CD14-positive monocyte (primary cell): ENCODE measurements around the gene KRT38. TPM values are rescaled to one million over a fixed set of nuclear protein-coding genes. Genes with fewer than 3 reads are reported as not detected.

Experiments
- DNase-seq, 3 donors: peaks; one replicate each; pipeline ENCODE4 v3.0.0-alpha.2; 2011 to 2022
- H2AFZ ChIP-seq: 2 replicates; pipeline ENCODE4 v1.6.0; 2012; ENCODE audit warnings: mild to moderate bottlenecking, low read depth, low read length, inconsistent platforms; ENCODE audit not compliant: insufficient read depth, poor library complexity, severe bottlenecking
- H3K27ac ChIP-seq, 2 donors: 1 replicate in 1 of 2; 2 replicates in 1 of 2; pipeline ENCODE4 v1.5.1; 2012 to 2013; ENCODE audit warnings: low read length in 2 of 2, control low read depth in 1 of 2, inconsistent platforms in 1 of 2, low read depth in 1 of 2, mild to moderate bottlenecking in 1 of 2
- H3K27me3 ChIP-seq, 2 donors: one replicate each; pipeline versions ENCODE4 v1.6.0 to v1.6.1; 2011 to 2013; ENCODE audit warnings: low read length in 2 of 2; ENCODE audit not compliant: control insufficient read depth in 2 of 2, insufficient read depth in 2 of 2
- H3K36me3 ChIP-seq, 2 donors: replicated peaks in 1 of 2; 1 replicate in 1 of 2; 2 replicates in 1 of 2; pipeline versions ENCODE4 v1.5.1 to v1.6.1; 2012 to 2013; ENCODE audit warnings: low read length in 2 of 2, control low read depth in 1 of 2, inconsistent platforms in 1 of 2, mild to moderate bottlenecking in 1 of 2; ENCODE audit not compliant: insufficient read depth in 2 of 2, control insufficient read depth in 1 of 2
- H3K4me1 ChIP-seq, 2 donors: 1 replicate in 1 of 2; 2 replicates in 1 of 2; pipeline versions ENCODE4 v1.5.1 to v1.6.1; 2012 to 2013; ENCODE audit warnings: low read length in 2 of 2, control low read depth in 1 of 2, inconsistent platforms in 1 of 2, mild to moderate bottlenecking in 1 of 2, moderate library complexity in 1 of 2; ENCODE audit not compliant: insufficient read depth in 2 of 2, control insufficient read depth in 1 of 2
- H3K4me2 ChIP-seq: replicated peaks from 2 replicates; pipeline ENCODE3; 2012; ENCODE audit warnings: low read length, moderate library complexity, mild to moderate bottlenecking; ENCODE audit not compliant: poor library complexity, severe bottlenecking; ENCODE audit errors: extremely low read depth
- H3K4me3 ChIP-seq, 3 experiments: fragments of 200-600 bp in 1 of 3; sonication (generic) in 1 of 3; replicated peaks in 1 of 3; 1 replicate in 2 of 3; 2 replicates in 1 of 3; pipeline ENCODE4 v1.5.1; 2011 to 2013; ENCODE audit warnings: low read length in 3 of 3, mild to moderate bottlenecking in 3 of 3, control low read depth in 2 of 3, low read depth in 2 of 3, inconsistent platforms in 1 of 3, moderate library complexity in 1 of 3
- H3K79me2 ChIP-seq: 2 replicates; pipeline ENCODE4 v1.6.0; 2012; ENCODE audit warnings: mild to moderate bottlenecking, control low read depth, inconsistent platforms, low read length, moderate library complexity; ENCODE audit not compliant: insufficient read depth
- H3K9ac ChIP-seq: 2 replicates; pipeline ENCODE4 v1.6.0; 2017; ENCODE audit warnings: low read length, mild to moderate bottlenecking; ENCODE audit not compliant: insufficient read depth, poor library complexity, severe bottlenecking
- H3K9me3 ChIP-seq, 2 donors: replicated peaks in 1 of 2; 1 replicate in 1 of 2; 2 replicates in 1 of 2; pipeline versions ENCODE4 v1.5.1 to v1.6.1; 2012 to 2013; ENCODE audit warnings: low read length in 2 of 2, control low read depth in 1 of 2; ENCODE audit not compliant: control insufficient read depth in 1 of 2, insufficient read depth in 1 of 2
- H4K20me1 ChIP-seq: 2 replicates; pipeline ENCODE4 v1.6.0; 2012; ENCODE audit warnings: mild to moderate bottlenecking, low read length, control low read depth, moderate library complexity; ENCODE audit not compliant: insufficient read depth
- H3K27ac Mint-ChIP-seq, 7 donors: one replicate each; pipeline ENCODE4 v1.8.0; 2020; ENCODE audit warnings: mild to moderate bottlenecking in 7 of 7, mixed read lengths in 7 of 7, moderate library complexity in 6 of 7, inconsistent platforms in 2 of 7
- H3K27me3 Mint-ChIP-seq, 3 donors: one replicate each; pipeline ENCODE4 v1.8.0; 2021 to 2022; ENCODE audit warnings: low read depth in 3 of 3, mild to moderate bottlenecking in 3 of 3, mixed read lengths in 3 of 3, moderate library complexity in 3 of 3, inconsistent platforms in 1 of 3
- H3K36me3 Mint-ChIP-seq, 2 donors: one replicate each; pipeline ENCODE4 v1.8.0; 2020; ENCODE audit warnings: mixed read lengths in 2 of 2, inconsistent platforms in 1 of 2, mild to moderate bottlenecking in 1 of 2
- H3K4me1 Mint-ChIP-seq: one replicate; pipeline ENCODE4 v1.8.0; 2020; ENCODE audit warnings: mild to moderate bottlenecking, mixed read lengths
- H3K4me3 Mint-ChIP-seq, 2 donors: one replicate each; pipeline ENCODE4 v1.8.0; 2020; ENCODE audit warnings: mild to moderate bottlenecking in 2 of 2, mixed read lengths in 2 of 2, moderate library complexity in 1 of 2
- H3K9me3 Mint-ChIP-seq, 7 donors: one replicate each; pipeline ENCODE4 v1.8.0; 2020 to 2022; ENCODE audit warnings: mixed read lengths in 7 of 7, mild to moderate bottlenecking in 6 of 7, moderate library complexity in 6 of 7, inconsistent platforms in 2 of 7
- CTCF ChIP-seq: fragments of 200-600 bp; IDR thresholded peaks from one replicate; pipeline ENCODE4 v1.8.0; 2022; ENCODE audit warnings: antibody characterized with exemption, mild to moderate bottlenecking
- WGBS: methylation state at CpG from one replicate; pipeline ENCODE4 v1.1.5; 2013; ENCODE audit warnings: missing lambda C conversion rate; ENCODE audit not compliant: insufficient coverage; 5-methylcytosine and 5-hydroxymethylcytosine counted together
- intact Hi-C, 2 donors: fragments of 100-400 bp; cut with micrococcal nuclease; formaldehyde crosslinking; loops; one replicate each; pipeline versions ENCODE4 v1.15.0 to v1.15.1; 2023
- polyA plus RNA-seq, 3 donors: library from polyadenylated mRNA; depleted of rRNA in 1 of 3; unstranded in 2 of 3; stranded (reverse) in 1 of 3; fragments of 300-500 nt in 2 of 3; fragments of >200 nt in 1 of 3; fragmentation: Illumina TruSeq in 2 of 3; gene quantifications; 1 replicate in 2 of 3; 2 replicates in 1 of 3; pipeline ENCODE4 v1.2.3, GENCODE V29; 2012 to 2021

Gene KRT38
- polyA plus RNA-seq, 3 donors: not detected

- Histone ChIP-seq H3K4me3 (no peak overlapping the region), H3K9ac (no peak overlapping the region), H3K79me2 (no peaks in the 10 kb centered on the region), H3K4me1 (no peaks in the 10 kb centered on the region), H3K27ac (no peak overlapping the region), H2AFZ (no peak overlapping the region), H3K4me2 (no peak overlapping the region), H3K27me3 (no peaks in the 10 kb centered on the region), H3K36me3 (no peaks in the 10 kb centered on the region), H3K9me3 (no peaks in the 10 kb centered on the region), H4K20me1 (no peaks in the 10 kb centered on the region)
- no peak for DNase-seq
- peak overlapping the region in 2 of 7 donors; percentile 27 to 79 for H3K27ac Mint-ChIP-seq
- no peaks in the 10 kb centered on the region for H3K36me3 Mint-ChIP-seq
- WGBS: 84% methylated on average over 15 of the region's 15 CpGs
- H3K27me3 Mint-ChIP-seq: peaks cover 3 to 11% (median 3%) of the 10 kb centered on the region in 3 donors
- peaks cover 0 to 1% (median 0%) of the 10 kb centered on the region in 7 donors for H3K9me3 Mint-ChIP-seq
- intact Hi-C loops: no loop called here
- no peak overlapping the region for H3K4me3 Mint-ChIP-seq
- H3K4me1 Mint-ChIP-seq: no peaks in the 10 kb centered on the region
- no peak for TF ChIP-seq CTCF
Measured at GRCh38 chr17:41462705-41463104, 21.9 kb upstream of the KRT38 start.

DNA sequence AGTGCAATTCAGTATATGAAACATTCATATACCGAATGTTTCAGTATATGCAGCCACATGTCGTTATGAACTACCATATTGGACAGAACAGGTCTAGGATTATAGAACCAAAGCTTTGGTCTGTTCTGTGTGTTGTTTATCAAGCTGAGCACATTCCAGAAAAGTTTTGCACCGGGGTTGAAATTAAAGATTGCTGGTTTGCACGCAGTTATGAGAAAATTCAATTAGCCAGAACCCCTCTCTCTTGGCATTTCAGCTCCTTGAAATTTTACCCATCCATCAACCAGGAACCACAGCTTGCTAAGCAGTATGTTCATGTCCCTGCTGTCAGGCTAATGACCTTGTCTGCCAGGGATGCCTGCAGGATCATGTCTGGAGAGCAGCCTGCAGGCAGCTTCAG lies 16.9 kb upstream of the KRT38 start:
- H2AFZ ChIP-seq: no peak overlapping the region
- H3K4me1 ChIP-seq: no peaks in the 10 kb centered on the region
- Mint-ChIP-seq H3K9me3 (no peaks in the 10 kb centered on the region), H3K36me3 (no peaks in the 10 kb centered on the region), H3K4me1 (no peaks in the 10 kb centered on the region), H3K27ac (no peak overlapping the region), H3K4me3 (no peak overlapping the region), H3K27me3 (peaks cover 0 to 5% (median 3%) of the 10 kb centered on the region in 3 donors)
- no peaks in the 10 kb centered on the region for H3K27me3 ChIP-seq
- H3K9ac ChIP-seq: no peak overlapping the region
- TF ChIP-seq CTCF: no peak
- intact Hi-C loops: no loop called here
- no peaks in the 10 kb centered on the region for H3K79me2 ChIP-seq
- 92% methylated on average over 2 of the region's 4 CpGs for WGBS
- H3K27ac ChIP-seq: no peak overlapping the region
- H3K4me2 ChIP-seq: no peak overlapping the region
- H4K20me1 ChIP-seq: no peaks in the 10 kb centered on the region
- DNase-seq: no peak
- no peaks in the 10 kb centered on the region for H3K36me3 ChIP-seq
- no peaks in the 10 kb centered on the region for H3K9me3 ChIP-seq
- no peak overlapping the region for H3K4me3 ChIP-seq
